22Rv1 (cell line): ENCODE data around the gene AHCYL2.

Experiments used
- ZFX ChIP-seq: fragments of 450-650 bp; IDR thresholded peaks from 2 replicates; pipeline ENCODE4 v1.6.1; 2017; ENCODE audit warnings: antibody characterized with exemption, borderline replicate concordance
- TF ChIP-seq, protein P1 (sequence below): fragments of 450-650 bp; IDR thresholded peaks from 2 replicates; pipeline ENCODE4 v1.5.1; 2017; ENCODE audit warnings: mild to moderate bottlenecking

DNA sequence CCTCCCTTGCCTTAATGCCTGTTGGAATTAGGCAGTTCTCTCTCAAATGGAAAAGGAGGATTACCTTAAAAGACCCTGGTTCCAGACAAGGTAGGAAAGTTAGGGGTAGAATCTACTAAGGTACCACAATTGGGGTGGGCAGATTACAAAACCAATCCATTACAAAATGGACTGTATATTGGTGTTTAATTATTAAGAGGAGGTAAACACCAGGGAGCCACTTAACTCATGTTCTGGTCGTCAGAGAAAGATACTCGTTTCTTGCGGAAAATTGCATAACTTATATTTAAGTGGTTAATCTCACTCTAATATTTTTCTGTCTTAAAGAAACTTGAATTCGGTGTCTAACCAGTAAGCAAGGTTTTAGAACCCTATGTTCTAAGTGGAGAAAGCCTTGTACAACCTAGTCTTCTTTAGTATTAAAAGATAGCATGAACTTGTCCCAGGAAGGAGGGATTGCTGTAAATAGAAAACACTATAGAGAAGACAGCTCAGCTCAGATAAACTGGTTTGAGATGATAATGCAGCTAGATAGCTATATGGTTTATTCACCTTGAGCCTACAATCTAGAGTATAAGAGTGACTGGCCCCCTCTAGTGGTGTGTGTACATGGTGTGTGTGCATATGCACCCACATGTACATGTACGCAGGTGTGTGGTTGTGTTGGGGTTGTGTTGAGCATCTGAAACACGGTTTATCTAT, 151.4 kb downstream of the AHCYL2 start:
- TF ChIP-seq, protein P1, sequence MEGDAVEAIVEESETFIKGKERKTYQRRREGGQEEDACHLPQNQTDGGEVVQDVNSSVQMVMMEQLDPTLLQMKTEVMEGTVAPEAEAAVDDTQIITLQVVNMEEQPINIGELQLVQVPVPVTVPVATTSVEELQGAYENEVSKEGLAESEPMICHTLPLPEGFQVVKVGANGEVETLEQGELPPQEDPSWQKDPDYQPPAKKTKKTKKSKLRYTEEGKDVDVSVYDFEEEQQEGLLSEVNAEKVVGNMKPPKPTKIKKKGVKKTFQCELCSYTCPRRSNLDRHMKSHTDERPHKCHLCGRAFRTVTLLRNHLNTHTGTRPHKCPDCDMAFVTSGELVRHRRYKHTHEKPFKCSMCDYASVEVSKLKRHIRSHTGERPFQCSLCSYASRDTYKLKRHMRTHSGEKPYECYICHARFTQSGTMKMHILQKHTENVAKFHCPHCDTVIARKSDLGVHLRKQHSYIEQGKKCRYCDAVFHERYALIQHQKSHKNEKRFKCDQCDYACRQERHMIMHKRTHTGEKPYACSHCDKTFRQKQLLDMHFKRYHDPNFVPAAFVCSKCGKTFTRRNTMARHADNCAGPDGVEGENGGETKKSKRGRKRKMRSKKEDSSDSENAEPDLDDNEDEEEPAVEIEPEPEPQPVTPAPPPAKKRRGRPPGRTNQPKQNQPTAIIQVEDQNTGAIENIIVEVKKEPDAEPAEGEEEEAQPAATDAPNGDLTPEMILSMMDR = peak; percentile 94
- TF ChIP-seq ZFX = no peak
